Measurements from ENCODE around the gene C1orf35. TPM values are rescaled to one million over a fixed set of nuclear protein-coding genes. Genes with fewer than 3 reads are reported as not detected.

Gene C1orf35
- total and polyA plus RNA-seq, 9 of the 15 experiments (the other 6 are each of a cell fraction or from before 2014, with no cell fraction given): 3.2 to 48.7 (median 12.5) TPM

DNA sequence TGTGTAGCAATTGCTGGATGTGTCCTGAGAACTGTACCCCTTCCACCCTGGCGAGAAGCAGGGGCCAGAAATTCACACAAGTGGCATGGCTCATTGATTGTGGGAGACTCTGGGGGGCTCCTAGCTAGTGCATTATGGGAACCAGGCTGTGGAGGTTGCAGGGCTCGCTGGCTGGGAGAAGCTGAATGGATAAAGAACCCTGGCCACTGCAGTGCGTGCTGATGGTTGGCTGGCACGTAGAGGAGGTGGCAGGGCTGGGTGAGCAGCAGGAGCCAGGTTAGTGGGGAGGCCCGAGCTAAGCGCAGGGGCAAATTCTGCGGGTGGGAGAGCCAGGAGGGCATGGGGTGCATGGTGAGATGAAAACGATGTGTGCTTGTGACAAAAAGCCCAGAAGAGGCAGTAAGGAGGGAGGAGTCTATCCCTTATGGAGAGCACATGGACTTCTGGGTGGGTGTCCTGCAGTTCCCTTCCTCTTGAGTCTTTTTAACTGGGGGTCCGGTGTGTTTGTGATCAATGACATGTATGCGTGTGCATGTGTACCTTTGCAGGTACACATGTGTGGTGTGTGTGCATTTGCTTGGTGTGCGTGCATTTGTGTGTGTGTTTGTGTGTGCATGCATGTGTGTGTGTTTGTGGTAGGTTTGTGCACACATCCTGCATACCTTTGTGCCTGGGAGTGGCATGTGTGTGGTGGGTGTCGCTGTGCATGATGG lies 40.5 kb upstream of the C1orf35 start:
- WGBS (ENCODE audit: insufficient coverage, low coverage, missing lambda C conversion rate): 81% methylated on average over 12 of the region's 12 CpGs
- Histone ChIP-seq H3K9me3 (replicated peaks; ENCODE audit: control insufficient read depth, insufficient read depth, low read depth, low read length) (no peaks in the 10 kb centered on the region), H3K9me1 (ENCODE audit: control insufficient read depth, insufficient read depth, low read length) (peaks cover 24% of the 10 kb centered on the region), H3K4me1 (replicated peaks in 1 of 2; ENCODE audit: control insufficient read depth in 2 of 2, insufficient read depth in 2 of 2, low read length in 2 of 2) (peaks cover 57 to 90% of the 10 kb centered on the region in 2 experiments), H3K79me2 (ENCODE audit: control insufficient read depth, insufficient read depth, low read length) (peaks cover 86% of the 10 kb centered on the region), H4K20me1 (replicated peaks; ENCODE audit: control insufficient read depth, insufficient read depth, low read length) (peaks cover 68% of the 10 kb centered on the region), H3K27me3 (ENCODE audit: control insufficient read depth in 2 of 2, insufficient read depth in 2 of 2, low read length in 2 of 2) (no peaks in the 10 kb centered on the region), H2AFZ (ENCODE audit: low read depth, low read length) (no peak overlapping the region), H3K27ac (ENCODE audit: extremely low read depth, low read depth, low read length) (no peak overlapping the region), H3K4me2 (ENCODE audit: insufficient read depth, low read length) (peak overlapping the region; percentile 74), H3K36me3 (ENCODE audit: control insufficient read depth, insufficient read depth, low read length) (peaks cover 53% of the 10 kb centered on the region; the same call in 2 of the 3 replicates), H3K9ac (ENCODE audit: insufficient read depth in 1 of 2, low read depth in 2 of 2, low read length in 2 of 2) (peak overlapping the region in 1 of 2 experiments; percentile 86; a peak in 2 of 4 replicates), H3K4me3 (no peak overlapping the region)
- in situ Hi-C loops (cut with MboI): no loop called here
- no peak for DNase-seq (ENCODE audit: extremely low read depth in 1 of 4, low spot score in 3 of 4)
- intact Hi-C loops (cut with micrococcal nuclease): no loop called here
- no peak for ATAC-seq
- POLR2A ChIA-PET: interaction anchor here (0.6 to 6.0 kb wide), 10 partner anchors 8 to 314 kb away, joined by 3 to 47 read pairs (median 3); partner anchors contain the start of genes IBA57 and MRPL55
- CTCF ChIA-PET (ENCODE audit: low intra/inter-chr PET ratio): no interaction called here
- no TSS peak for BruUV-seq (replicated peaks)
- FAIRE-seq: no peak
- no peak for TF ChIP-seq ZKSCAN8 (CRISPR knock-in tag; IDR thresholded peaks at IDR 0.05)
- TF ChIP-seq, protein P1, sequence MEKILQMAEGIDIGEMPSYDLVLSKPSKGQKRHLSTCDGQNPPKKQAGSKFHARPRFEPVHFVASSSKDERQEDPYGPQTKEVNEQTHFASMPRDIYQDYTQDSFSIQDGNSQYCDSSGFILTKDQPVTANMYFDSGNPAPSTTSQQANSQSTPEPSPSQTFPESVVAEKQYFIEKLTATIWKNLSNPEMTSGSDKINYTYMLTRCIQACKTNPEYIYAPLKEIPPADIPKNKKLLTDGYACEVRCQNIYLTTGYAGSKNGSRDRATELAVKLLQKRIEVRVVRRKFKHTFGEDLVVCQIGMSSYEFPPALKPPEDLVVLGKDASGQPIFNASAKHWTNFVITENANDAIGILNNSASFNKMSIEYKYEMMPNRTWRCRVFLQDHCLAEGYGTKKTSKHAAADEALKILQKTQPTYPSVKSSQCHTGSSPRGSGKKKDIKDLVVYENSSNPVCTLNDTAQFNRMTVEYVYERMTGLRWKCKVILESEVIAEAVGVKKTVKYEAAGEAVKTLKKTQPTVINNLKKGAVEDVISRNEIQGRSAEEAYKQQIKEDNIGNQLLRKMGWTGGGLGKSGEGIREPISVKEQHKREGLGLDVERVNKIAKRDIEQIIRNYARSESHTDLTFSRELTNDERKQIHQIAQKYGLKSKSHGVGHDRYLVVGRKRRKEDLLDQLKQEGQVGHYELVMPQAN (IDR thresholded peaks at IDR 0.05; ENCODE audit: borderline replicate concordance): 0 out of 2 replicates have a peak, but pooled peaks have one; percentile 21
- peak in 1 of 2 experiments; percentile 73; a peak in 1 of 4 replicates for TF ChIP-seq KDM1A (IDR thresholded peaks at IDR 0.05)
- peak; percentile 36 for TF ChIP-seq KDM5B (IDR thresholded peaks at IDR 0.05; ENCODE audit: insufficient replicate concordance, low read depth, low read length)
- TF ChIP-seq HDAC1 (IDR thresholded peaks at IDR 0.05): no peak; a peak in 1 of 4 replicates
- 0 out of 2 replicates have a peak, but pooled peaks have one; percentile 38 for TF ChIP-seq MAX (CRISPR knock-in tag; IDR thresholded peaks at IDR 0.05)
- no peak for TF ChIP-seq HNRNPLL (IDR thresholded peaks at IDR 0.05; ENCODE audit: low read depth, low read length, poor library complexity, severe bottlenecking)
- no peak for TF ChIP-seq ZNF224 (CRISPR knock-in tag; IDR thresholded peaks at IDR 0.05)
- no peak for TF ChIP-seq POLR3A (IDR thresholded peaks at IDR 0.05; ENCODE audit: borderline replicate concordance, extremely low read depth, insufficient read depth, insufficient read length)
- peak; percentile 31 for TF ChIP-seq POLR2B (IDR thresholded peaks at IDR 0.05; ENCODE audit: low read depth, partially characterized antibody)
- TF ChIP-seq HLTF (IDR thresholded peaks at IDR 0.05): 0 out of 2 replicates have a peak, but pooled peaks have one; percentile 45
- TF ChIP-seq ZNF263 (CRISPR knock-in tag; IDR thresholded peaks at IDR 0.05; ENCODE audit: borderline replicate concordance): no peak
- TF ChIP-seq, protein P2, sequence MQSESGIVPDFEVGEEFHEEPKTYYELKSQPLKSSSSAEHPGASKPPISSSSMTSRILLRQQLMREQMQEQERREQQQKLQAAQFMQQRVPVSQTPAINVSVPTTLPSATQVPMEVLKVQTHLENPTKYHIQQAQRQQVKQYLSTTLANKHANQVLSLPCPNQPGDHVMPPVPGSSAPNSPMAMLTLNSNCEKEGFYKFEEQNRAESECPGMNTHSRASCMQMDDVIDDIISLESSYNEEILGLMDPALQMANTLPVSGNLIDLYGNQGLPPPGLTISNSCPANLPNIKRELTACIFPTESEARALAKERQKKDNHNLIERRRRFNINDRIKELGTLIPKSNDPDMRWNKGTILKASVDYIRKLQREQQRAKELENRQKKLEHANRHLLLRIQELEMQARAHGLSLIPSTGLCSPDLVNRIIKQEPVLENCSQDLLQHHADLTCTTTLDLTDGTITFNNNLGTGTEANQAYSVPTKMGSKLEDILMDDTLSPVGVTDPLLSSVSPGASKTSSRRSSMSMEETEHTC (IDR thresholded peaks at IDR 0.05): no peak
- no peak for TF ChIP-seq MIER1 (IDR thresholded peaks at IDR 0.05; ENCODE audit: low read depth)
